Suppressor macrophage treated with lipopolysaccharide for 1 hour (primary cell): ENCODE data around the gene DLG2.

Source experiments
- DNase-seq, 3 donors: peaks; one replicate each; pipeline ENCODE4 v3.0.0-alpha.2; 2020 to 2022

The DLG2 gene

DNA sequence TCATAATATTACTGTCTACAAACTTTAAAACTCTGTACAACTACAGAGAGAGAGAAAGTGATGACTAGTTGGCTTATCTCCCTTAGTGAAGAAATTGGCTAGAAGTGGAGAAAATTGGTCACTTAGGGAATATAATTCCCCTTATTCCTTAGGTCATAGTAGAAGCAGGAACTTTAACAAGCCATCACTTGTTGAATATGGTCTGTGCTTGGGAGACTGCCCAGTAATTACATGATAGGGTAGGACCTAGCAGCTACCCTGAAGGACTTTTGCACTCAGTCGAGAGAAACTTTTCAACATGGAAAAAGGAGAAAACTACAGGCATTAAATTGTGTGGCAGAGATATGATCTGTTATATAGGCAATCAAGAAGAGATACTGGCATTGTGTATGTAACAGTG is 1764.5 kb downstream of the DLG2 start:
- no peak for DNase-seq

DNA sequence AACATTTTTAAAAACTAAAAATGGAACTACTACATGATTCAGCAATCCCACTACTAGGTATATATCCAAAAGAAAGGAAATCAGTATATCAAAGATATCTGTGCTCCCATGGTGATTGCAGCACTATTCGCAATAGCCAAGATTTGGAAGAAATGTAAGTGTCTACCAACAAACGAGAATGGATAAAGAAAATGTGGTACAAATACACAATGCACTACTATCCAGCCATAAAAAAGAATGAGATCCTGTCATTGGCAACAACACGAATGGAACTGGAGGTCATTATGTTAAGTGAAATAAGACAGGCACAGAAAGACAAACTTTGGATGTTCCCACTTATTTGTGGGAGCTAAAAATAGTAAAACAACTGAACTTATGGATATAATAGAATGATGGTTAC is 1765.1 kb downstream of the DLG2 start:
- no peak for DNase-seq

DNA sequence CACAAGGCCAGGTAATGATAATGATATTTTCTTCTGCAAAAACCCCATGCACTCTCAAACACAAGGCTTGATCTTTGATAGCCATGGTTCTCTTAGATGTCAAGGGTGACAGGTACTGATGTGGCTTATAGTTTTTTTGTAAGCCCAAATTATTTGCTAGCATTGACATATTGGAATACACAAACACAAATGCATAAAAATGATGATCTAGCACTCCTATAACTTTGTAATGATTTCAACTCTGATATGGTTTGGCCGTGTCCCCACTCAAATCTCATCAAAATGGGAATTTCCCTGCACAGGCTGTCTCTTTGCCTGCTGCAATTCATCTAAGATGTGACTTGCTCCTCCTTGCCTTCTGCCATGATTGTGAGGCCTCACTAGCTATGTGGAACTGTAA is 1768.5 kb downstream of the DLG2 start:
- no peak for DNase-seq

DNA sequence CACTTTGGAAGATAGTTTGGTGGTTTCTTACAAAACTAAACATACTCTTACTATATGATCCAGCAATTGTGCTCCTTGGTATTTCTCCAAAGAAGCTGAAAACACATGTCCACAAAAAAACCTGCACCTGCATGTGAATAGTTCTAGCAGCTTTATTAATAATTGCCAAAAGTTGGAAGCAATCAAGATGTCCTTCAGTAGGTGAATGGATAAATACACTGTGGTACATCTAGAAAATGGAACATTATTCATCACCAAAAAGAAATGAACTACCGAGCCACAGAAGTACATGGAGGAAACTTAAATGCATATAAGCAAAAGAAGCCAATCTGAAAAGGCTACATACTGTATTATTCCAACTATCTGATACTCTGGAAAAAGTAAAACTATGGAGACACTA is 1771.9 kb downstream of the DLG2 start:
- DNase-seq, result no peak

DNA sequence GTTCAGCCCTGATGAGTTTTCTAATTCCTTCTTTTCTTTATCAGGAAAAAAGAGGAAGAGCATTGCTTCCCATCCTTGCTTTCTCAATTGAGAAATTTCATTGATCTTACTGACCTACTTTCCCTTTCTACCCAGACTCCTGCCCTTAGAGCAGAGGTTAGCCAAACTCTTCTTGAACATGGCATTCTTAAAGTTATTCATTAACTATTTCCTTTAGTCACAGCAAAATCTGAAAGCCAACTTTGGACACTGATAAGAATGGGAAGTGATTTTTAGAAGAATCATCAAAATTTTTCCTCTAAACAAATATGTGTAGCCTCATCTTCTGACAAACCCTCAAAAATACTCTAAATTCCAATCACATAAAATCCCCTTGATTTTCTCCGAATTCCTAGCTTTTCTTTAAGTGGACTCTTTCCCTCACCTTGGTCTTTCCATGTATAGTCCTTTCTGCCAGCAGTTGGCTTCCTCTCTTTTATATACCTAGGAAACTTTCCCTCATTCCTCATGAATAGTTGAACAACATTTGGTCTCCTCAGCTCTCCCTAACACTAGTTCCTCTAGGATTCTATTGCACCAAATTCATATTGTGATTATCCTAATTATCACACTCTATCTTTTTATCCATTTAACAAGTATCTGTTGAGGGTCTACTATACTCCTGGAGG is 1774.2 kb downstream of the DLG2 start:
- DNase-seq, result no peak

DNA sequence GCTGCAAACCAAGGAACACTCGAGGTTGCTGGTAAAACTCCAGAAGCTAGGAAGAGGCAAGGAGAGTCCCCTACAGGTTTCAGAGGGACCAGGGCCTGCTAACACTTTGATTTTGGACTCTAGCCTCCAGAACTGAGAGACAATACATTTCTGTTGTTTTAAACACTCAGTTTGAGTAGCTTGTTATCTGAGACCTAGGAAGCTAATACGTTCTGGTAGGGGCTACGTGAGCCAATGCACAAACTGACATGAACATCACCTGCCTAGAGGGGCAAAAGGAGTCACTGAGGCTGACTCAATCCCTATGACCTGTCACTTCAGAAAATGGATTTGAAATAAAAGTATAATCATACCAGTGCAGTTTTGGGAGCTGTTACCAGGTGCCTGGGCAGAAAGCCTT is 1775.1 kb downstream of the DLG2 start:
- DNase-seq, result no peak

DNA sequence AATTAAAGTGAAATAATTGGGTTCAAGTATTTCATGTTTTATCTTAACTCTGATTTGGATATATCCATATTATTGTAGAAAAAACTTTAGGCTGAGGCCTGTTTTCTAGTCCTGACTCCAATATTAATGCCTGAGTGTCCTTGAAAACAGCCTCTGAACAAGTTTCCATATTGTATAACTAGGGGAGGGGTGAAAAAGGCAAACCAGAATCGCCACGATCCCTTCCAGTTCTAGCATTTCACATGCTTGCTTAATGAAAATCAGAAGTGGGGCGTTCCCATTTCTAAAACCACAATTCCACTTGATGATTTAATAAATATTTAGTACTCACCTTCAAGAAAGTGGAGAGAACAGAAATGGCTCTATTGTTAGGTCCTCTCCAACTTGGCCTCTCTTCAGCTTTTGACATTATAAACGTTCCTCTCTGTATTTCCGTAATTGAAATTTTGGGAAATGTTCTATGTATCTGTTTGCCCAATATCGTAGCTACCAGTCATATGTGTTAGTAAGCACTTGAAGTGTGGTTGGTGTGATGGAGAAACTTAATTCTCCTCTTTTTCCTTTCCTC is 1779.6 kb downstream of the DLG2 start:
- no peak for DNase-seq

DNA sequence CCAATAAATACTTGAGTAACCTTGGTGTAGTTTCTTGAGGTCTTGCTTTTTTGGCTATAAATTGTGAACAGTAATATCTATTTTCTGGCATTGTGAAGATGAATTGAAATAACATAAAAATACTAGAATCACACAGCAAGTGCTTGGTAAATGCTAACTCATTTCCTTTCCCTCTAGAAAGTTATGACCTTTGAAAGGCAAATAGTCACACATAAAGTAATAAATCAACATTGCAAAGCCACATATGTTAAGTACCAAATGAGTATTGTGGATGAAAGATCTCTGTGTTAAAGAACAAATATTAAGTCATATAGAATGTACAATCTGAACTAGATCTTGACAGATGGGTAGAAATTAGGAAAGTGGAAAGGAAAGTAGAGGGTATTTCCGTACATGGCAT is 1781.3 kb downstream of the DLG2 start:
- no peak for DNase-seq

DNA sequence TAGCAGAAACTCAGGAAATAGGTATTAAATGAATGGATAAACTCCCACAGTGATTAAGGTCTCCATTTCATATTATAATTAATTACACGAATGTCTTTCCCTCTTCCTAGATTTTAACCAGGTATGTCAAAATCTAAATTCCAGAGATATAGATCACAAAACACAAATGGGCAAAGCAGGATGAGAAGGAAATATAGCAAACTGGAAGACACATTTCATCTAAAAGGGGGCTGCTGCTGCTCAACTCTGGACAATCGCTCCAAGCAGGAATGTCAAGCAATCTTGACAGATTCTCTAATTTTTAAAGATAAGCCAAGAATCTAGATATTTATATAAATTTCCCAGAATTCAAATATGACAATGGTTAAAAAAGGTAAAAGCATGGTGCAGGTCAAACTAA is 1786.8 kb downstream of the DLG2 start:
- DNase-seq, result no peak

DNA sequence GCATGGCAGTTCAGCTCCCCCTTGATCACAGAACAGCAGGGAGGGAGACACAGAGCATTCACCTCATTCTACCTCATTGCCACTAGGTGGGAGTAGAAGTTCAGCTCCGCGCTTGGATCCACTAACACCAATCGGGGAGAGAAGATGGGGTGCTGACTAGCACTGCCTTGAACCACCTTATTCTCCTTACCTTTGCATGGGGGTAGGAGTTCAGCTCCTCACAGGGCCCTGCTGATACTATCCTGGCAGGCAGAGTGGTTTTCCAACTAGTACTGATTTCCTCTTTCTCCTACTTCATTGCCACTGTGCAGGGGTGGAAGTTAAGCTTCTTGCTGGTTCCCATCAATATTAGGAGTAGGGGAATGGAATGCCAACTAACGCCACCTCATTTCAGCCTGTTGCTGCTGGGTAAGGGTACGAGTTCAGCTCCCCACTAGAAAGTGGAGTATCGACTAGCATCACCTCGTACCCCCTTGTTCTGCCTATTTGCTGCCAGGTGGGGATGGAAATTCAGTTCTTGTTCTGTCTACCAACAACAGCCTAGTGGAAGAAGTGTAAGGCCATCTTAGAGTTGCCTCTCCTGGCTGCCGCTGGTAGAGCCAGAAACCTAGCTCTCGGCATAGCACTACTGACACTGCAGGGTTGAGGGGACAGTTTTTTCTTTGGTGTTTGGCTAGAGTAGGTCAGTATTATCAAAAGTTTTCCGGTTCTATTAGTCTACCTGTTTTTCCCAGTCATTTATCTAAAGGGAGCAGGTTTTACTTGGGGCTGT is 1790.1 kb downstream of the DLG2 start:
- DNase-seq, result peak in 2 of 3 donors; percentile 8 to 11

DNA sequence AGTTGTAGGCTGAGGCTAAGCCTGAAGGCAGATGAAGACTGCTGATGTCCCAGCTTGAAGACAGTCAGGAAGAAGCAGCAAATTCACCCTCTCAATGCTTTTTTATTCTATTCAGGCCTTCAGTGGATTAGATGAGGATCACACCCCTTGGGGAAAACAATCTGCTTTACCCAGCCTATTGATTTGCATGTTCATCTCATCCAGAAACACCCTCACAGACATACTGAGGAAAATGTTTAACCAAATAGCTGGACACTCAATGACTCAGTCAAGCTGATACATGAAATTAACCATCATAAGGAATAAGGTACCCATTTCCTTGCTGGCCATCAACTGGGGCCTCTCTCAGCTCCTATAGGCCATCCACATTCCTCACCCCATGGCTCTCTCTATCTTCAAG is 1791.1 kb downstream of the DLG2 start:
- DNase-seq, result no peak

DNA sequence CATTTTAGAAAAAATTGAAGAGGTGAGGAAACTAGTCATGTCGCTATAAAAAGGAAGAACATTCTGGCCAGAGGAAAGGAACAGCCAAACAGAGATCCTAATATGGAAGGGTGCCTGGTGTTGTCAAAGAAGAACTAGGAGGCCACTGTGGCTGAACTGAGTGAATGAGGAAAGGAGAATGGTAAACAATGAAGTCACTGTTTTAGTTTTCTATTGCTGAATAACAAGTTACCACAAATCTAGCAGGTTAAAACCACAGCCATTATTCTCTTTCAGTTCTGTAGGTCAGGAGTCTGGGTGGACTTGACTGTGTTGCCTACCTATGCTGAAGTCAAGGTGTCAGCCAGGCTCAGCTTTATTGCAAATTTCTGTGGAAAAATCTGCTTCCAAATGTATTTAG is 1791.7 kb downstream of the DLG2 start:
- no peak for DNase-seq

DNA sequence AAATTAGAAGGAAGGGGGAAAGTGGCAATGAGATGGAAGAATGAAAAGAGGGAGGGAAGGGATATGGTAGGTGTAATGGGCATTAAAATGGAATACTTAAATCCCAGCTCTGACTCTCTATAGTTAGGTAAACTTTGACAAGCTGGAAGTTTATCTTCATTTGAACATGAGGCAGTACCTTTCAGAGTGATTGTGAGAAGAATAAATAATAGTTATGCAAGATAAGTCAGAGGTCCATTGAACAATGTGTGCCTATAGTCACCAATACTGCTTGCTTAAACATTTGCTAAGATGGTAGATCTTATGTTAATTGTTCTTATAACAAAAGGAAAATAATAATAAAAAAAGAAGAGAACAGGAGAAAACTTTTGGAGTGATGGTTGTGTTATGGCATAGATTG is 1795.2 kb downstream of the DLG2 start:
- DNase-seq, result no peak

DNA sequence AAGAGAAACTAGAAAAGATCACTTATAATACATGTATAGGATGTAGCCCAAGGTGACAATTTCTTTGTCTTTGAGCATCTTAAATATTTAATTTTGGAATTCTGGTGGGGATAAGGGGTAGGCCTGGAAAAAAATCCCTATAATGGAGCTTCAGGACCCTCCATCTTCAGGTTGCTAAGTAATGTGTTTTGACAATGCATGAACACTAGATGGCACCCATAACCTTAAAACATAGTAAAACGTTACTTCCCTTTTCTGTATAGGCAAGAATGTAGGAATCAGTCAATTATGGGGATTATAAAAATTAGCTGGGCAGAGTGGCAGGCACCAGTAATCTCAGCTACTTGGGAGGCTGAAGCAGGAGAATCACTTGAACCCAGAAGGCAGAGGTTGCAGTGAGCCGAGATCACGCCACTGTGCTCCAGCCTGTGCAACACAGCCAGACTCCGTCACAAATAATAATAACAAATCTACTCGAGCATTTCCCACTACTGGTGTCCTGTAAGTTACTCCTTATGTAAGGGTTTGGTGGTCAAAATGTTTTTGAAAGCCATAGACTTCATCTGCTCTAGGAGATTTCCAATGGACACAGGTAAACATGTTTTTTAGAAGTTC is 1799.1 kb downstream of the DLG2 start:
- DNase-seq, result peak; percentile 44 to 66 (median 65)

DNA sequence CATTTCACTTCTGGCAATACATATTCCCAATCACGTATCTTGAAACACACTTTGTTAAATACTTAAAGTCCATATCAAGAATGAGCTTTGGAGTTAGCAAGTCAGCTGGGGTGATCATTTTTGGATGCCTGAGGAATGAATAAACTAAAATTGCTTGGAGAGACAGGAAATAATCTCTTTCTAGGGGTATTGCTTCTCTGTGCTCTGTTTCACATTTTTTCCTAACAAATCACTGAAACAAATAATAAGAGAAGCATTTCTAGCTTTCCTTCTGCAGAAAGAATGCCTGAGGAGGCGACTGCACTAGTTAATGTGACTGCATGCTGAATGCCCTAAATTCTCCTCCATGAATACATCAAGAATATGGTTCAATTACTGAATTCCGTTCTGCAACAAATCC is 1799.6 kb downstream of the DLG2 start:
- no peak for DNase-seq

DNA sequence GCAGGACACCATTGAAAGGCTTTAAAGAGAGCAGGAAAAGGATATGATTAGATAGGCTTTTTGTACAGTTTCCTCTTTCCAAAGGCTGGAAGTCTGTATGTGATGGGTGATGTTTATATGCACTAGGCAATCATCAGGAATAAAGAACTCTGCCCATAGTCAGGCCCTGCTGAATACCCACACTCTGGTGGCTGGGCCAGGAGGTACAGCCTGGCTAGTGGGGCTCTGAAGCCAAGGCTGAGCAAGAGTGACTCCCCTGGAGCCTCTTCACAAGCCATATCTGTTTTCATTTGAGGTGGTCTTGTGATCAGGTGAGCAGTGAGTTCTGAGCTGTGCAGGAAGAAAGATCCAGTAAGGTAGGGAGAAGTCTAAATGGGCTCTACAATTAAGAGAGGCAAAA is 1801.1 kb downstream of the DLG2 start:
- no peak for DNase-seq

DNA sequence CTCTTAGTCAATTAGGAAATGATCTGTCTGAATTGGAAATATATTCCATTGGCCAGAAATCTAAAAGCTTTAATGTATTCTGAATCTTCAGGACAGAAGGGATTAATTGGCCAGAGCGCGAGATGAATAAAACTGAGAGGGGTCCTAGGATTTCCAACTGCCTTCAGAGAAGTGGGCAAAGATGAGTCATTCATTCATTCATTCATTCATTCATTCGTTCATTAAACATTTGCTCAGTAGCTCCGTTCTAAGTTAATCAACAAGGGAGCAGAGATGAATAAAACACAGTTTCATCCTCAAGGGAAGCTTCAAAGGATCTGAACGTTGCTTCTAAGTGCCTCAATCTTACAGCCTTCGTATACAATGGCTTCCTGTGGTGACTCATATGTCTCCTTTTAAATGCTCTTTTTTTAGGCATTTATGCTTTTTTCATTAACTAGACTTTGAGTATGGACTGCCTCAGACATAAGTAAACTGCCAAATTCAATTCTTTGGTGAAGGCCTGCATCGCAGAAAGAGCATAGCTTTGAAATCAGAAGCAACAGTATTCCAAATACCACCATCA is 1803.6 kb downstream of the DLG2 start:
- no peak for DNase-seq

DNA sequence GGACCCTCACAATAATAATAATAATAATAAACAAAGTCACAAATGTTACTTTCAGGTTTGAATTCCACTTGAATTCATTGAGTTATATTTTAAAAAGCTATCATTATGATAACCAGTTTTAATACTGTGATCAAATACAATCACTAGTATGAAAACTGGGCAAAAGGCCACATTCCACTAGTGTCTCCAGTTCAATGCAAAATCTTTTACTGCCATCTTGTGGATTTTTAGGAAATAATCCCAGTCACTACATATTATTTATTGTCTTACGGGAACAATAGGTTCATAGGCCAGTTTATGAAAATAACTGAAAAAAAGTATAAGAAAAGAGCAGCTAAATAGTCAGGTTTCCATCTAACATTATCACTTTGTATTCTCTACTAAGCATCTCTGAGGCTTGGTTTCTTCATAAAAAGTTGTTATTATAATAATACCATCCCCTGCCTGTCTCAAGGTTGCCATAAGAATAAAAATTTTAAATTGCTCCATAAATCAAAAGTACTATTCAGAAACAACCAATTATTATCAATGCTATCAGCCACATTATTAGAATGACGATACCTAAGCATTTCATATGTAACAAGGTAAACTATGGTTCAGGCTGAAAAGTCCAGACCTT is 1807.1 kb downstream of the DLG2 start:
- peak; percentile 24 to 63 (median 59) for DNase-seq

DNA sequence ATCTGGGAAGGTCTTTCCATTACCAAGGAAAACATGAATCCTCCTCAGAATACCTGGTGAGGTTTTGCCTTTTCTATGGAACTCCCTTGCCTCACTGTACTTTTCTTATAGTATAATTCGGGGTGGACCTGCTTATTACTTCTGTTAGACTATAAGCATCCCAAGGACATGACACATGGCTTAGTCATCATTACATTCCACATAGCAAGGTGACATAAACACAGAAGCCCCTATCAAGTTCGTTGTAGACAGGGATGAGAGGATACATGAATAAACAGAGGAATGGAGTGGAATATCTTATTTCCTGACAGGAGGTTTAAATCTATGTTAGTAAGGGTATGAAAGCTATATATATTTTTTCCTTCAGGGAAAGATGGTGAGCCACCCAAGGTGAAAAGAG is 1808.8 kb downstream of the DLG2 start:
- DNase-seq, result no peak

DNA sequence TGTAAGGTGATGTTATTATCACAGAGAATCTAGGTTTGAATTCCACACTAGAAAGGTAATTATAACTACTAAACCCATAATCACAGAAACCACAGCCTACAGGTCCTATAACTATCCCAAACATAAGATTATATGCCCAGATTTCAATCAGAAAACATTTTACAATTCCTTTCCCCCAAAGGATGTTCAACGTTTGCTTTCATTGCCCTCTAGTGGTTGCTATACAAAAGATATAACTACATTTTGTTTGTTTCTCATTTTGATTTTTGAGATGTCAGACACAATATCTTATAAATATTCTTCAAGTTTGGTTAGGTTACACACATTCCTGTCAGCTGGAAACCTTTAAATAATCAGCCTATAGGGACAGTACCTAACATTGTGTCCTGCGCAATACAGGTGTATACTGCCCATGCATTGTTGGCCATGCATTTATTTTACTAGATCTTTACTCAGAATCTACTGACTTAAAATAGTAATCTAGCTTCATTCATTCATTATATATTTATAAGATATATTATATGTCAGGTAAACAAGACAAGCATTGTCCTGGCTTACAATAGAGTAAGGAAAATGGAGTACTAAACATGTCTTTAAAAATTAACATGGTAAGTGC is 1810.5 kb downstream of the DLG2 start:
- peak; percentile 4 to 36 (median 34) for DNase-seq

DNA sequence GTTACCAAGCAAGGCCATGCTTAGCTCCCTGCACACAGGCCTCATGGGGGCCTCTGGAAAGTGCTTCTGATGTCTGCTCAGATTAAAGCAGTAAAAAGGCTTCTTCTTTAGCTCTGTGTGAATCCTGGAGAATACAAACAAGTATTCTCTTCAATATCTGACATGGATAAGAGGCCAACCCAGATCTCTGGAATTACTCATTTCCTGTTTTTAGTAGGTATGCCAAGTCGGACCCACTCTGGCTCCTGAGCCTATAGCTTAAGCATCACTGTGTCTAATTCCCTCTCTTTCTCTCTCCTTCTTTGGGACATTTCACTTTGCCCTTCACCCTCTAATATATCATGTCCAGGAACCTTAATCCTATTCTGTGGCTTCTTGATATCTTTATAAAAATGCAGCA is 1811.4 kb downstream of the DLG2 start:
- no peak for DNase-seq

DNA sequence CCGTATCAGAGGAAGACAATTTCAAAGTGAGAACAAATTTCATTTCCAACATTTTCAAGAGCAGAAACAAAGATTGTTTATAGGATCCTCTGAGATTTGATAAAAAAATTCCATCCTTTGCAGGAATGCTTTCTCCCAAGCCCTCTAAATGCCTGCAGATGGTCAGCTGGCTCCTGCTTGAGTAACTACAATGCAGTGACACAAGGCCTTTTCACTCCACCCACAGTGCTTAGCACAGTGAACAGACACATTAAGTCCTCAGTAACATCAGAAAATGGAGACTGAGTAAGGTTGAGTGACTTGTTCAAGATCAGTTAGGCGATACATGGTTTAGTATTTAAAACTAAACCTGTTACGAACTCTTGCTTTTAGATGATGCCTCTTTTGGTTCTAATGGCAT is 1813.8 kb downstream of the DLG2 start:
- no peak for DNase-seq

DNA sequence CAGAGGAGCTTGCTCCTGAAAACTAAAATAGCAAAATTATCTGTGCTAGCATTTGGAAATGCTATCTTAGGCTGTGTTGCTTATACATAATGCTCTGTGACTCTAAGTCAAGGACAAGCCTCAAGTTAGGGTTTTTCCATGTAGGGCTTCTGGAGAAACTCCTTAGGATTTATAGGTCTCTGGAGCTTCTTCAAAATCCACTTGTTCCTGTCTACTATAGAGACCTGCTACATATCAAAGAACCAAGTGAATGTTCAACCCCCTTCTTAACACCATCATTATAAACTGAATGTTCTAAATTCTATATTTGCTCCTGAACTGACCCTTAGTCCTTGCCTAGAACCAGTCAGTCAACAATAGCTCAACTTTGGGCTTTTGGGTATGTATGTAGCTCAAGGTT is 1817.9 kb downstream of the DLG2 start:
- DNase-seq, result no peak
